ENCODE measurements around the gene NCBP2. TPM values are rescaled to one million over a fixed set of nuclear protein-coding genes. Genes with fewer than 3 reads are reported as not detected.

Gene NCBP2
- total and polyA plus RNA-seq, 7 donors, result 33.1 to 78.5 (median 51.2) TPM

DNA sequence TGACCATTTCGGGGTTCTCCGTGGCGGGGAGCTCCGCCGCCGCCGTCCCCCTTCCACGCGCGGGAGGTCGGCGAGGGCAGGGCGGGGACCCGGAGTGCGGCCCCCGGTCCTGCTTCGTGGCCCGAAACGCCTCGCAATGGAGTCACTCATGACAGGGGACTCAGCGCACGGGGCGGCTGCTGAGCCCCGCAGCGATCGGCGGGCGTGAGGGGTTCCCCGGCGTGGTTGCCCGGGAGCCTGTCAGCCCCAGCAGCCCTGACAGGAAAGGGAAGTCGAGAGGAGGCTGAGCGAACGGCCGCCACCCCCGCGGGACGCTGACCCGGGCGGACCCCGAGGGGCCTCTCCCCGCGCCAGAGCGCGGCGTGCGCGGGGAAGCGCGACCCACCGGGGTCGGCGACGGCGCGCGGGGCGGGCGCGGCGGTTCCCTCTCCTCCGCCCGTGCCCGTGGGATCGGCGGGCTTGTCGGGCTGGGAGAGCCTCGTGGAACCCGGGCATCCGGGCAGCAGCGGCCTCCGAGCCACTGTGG, 26.9 kb upstream of the NCBP2 start:
- intact Hi-C loops (cut with DNase I), result loop anchor here (2.0 to 5.0 kb wide), 2 partner anchors 130 to 132 kb away; no protein-coding TSS in a partner anchor
- ATAC-seq (peak; percentile 3 to 35 (median 26)), DNase-seq (peak; percentile 40 to 67)
- Histone ChIP-seq H3K4me1 (peaks cover 6% of the 10 kb centered on the region), H3K4me3 (peak overlapping the region; percentile 94), H3K9me3 (no peaks in the 10 kb centered on the region), H3K36me3 (ENCODE audit: insufficient read depth in 1 of 2, low read depth in 1 of 2) (peaks cover 0 to 8% of the 10 kb centered on the region in 2 donors), H3K27me3 (ENCODE audit: insufficient read depth in 3 of 3, low read length in 2 of 3) (no peaks in the 10 kb centered on the region), H3K27ac (peak overlapping the region; percentile 81)
- TF ChIP-seq, protein P1, sequence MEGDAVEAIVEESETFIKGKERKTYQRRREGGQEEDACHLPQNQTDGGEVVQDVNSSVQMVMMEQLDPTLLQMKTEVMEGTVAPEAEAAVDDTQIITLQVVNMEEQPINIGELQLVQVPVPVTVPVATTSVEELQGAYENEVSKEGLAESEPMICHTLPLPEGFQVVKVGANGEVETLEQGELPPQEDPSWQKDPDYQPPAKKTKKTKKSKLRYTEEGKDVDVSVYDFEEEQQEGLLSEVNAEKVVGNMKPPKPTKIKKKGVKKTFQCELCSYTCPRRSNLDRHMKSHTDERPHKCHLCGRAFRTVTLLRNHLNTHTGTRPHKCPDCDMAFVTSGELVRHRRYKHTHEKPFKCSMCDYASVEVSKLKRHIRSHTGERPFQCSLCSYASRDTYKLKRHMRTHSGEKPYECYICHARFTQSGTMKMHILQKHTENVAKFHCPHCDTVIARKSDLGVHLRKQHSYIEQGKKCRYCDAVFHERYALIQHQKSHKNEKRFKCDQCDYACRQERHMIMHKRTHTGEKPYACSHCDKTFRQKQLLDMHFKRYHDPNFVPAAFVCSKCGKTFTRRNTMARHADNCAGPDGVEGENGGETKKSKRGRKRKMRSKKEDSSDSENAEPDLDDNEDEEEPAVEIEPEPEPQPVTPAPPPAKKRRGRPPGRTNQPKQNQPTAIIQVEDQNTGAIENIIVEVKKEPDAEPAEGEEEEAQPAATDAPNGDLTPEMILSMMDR (IDR thresholded peaks at IDR 0.05), result no peak
- WGBS, 3 donors, result 0 to 1% (median 0%) methylated on average over 40 to 72 of the region's 72 CpGs

- Histone ChIP-seq H3K4me1 (peaks cover 6% of the 10 kb centered on the region), H3K27me3 (ENCODE audit: insufficient read depth in 3 of 3, low read length in 2 of 3) (no peaks in the 10 kb centered on the region), H3K36me3 (ENCODE audit: insufficient read depth in 1 of 2, low read depth in 1 of 2) (peaks cover 0 to 8% of the 10 kb centered on the region in 2 donors), H3K9me3 (no peaks in the 10 kb centered on the region), H3K27ac (peak within 1 kb of the TSS; percentile 81), H3K4me3 (peak within 1 kb of the TSS; percentile 94)
- TF ChIP-seq, protein P1 (IDR thresholded peaks at IDR 0.05), result no peak
- WGBS, 3 donors, result 2 to 6% (median 3%) methylated on average over 34 to 98 of the region's 98 CpGs
- peak; percentile 44 to 71 for DNase-seq
- ATAC-seq, result peak; percentile 73 to 80 (median 75)
- intact Hi-C loops (cut with DNase I), result loop anchor here (2.0 to 5.0 kb wide), 2 partner anchors 130 to 131 kb away; no protein-coding TSS in a partner anchor
These were observed 26.2 kb upstream of the NCBP2 start, which contains the start of gene PIGZ for GRCh38 chr3:196968233-196969133. Gene PIGZ, minus strand, starts transcription at chr3:196968833. Its CDS starts 16,802 bp downstream, at chr3:196952031.

DNA sequence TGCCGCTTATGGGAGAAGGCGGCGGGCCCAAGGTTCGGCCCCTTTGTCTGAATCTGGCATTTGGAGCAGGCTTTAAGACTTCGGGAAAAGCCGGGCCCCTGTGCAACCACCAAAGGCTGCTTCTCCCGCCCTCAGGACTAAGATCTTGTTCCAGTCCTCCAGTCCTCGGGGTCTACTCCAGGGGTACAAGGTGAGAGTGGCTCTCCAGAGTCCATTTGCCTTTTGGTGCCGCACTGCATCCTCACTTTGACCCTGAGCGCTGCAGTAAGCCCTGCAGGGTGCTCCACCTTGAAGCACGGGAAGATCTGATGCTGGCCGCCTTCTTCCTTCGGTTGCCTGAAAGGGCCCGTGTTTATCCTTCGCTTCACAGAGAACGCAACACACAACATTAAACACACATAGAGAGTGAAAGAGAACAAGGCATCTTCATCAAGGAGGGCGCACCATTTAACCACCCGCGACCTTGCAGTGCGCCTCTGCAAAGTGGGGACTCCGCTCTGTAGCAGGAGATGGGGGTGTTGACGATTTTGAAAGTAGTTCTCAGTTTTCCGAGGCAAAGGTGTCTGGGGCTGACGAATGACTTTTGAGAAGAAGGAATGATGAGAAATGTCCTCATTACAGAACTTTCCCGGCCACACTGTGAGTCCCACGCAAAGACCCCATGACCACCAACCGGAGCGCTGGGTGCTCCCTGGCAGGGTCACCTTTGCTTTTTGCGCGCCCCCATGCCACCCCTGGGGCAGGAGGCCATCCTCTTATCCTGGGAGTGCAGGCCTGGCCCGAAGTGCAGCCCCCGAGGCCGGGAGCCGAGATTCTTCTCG, 25.3 kb upstream of the NCBP2 start:
- peaks cover 0 to 8% of the 10 kb centered on the region in 2 donors for H3K36me3 ChIP-seq (ENCODE audit: insufficient read depth in 1 of 2, low read depth in 1 of 2)
- peak overlapping the region; percentile 94 for H3K4me3 ChIP-seq
- WGBS, 3 donors, result 71 to 75% (median 73%) methylated on average over 35 of the region's 35 CpGs
- peak overlapping the region; percentile 81 for H3K27ac ChIP-seq
- intact Hi-C loops (cut with DNase I), result loop anchor here (2.0 to 5.0 kb wide), 2 partner anchors 129 to 130 kb away; no protein-coding TSS in a partner anchor
- ATAC-seq (no peak), DNase-seq (no peak)
- H3K27me3 ChIP-seq (ENCODE audit: insufficient read depth in 3 of 3, low read length in 2 of 3), result no peaks in the 10 kb centered on the region
- H3K9me3 ChIP-seq, result no peaks in the 10 kb centered on the region
- TF ChIP-seq, protein P1 (IDR thresholded peaks at IDR 0.05), result no peak
- peaks cover 6% of the 10 kb centered on the region for H3K4me1 ChIP-seq

DNA sequence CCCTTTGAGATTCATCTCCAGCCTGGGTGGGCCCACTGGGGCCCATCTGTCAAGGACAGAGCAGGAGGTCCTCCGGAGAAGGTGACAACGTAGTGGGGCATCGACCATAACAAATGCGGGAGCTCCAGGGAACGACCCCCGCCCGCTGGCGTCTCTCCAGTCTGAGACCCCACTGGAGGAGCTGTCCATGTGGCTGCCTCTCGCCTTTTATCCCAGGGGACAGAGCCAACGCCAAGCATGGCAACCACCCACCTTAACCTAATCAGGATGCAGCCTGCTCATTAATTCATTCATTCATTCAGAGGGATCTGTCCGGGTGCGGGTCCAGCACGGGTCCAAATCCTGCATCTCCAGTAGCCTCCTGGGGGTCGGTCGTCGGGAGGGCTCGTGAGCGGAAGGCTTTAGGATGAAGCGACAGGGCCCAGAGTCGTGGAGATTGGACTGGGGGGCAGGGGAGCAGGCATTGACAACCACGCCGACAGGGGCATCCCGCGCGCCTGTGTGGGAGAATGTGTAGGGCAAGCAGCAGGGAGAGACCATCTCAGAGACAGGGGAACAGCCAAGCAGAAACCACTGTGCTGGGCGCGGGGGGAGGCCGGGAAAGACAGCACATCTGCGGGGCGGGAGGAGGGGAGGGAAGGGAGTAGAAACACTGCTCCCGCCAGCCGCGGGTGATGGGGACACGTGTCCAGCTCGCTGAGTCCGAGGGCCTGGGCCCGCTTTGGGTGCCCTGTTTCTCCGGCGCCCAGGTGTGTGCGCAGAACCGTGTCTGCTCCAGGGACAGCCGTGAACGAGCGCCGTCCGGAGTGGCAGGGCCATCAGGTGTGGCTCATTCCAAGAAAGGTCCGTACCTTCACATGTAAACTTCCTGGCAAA, 24.4 kb upstream of the NCBP2 start:
- TF ChIP-seq, protein P1 (IDR thresholded peaks at IDR 0.05), result no peak
- Histone ChIP-seq H3K4me1 (peaks cover 6% of the 10 kb centered on the region), H3K4me3 (no peak overlapping the region), H3K27me3 (ENCODE audit: insufficient read depth in 3 of 3, low read length in 2 of 3) (no peaks in the 10 kb centered on the region), H3K36me3 (ENCODE audit: insufficient read depth in 1 of 2, low read depth in 1 of 2) (peaks cover 0 to 8% of the 10 kb centered on the region in 2 donors), H3K9me3 (no peaks in the 10 kb centered on the region), H3K27ac (no peak overlapping the region)
- intact Hi-C loops (cut with DNase I), result loop anchor here in 1 of 2 donors (5.0 kb wide), 1 partner anchor 129 kb away; no protein-coding TSS in a partner anchor
- 74 to 77% (median 76%) methylated on average over 46 to 47 of the region's 47 CpGs for WGBS, 3 donors
- ATAC-seq, result no peak
- no peak for DNase-seq
